ENCODE measurements around the gene GSTM4.

Gene GSTM4

DNA sequence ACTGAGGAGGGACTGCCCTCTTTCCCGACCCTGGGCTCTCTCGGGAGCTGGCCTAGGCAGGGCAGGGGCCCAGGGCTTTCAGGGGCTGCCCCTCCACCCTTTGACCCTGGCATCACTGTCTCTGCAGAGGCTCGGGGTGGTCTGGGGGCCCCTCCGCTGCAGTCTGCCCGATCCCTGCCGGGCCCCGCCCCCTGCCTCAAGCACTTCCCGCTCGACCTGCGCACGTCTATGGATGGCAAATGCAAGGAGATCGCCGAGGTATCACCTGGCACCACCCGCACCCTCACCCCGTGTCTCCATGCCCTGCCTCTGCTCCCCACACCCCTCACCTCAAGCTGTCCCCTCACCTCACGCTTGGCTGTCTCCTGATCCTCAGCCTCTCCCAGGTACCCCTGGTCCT, 30.7 kb upstream of the GSTM4 start:
- DNase-seq = no peak

DNA sequence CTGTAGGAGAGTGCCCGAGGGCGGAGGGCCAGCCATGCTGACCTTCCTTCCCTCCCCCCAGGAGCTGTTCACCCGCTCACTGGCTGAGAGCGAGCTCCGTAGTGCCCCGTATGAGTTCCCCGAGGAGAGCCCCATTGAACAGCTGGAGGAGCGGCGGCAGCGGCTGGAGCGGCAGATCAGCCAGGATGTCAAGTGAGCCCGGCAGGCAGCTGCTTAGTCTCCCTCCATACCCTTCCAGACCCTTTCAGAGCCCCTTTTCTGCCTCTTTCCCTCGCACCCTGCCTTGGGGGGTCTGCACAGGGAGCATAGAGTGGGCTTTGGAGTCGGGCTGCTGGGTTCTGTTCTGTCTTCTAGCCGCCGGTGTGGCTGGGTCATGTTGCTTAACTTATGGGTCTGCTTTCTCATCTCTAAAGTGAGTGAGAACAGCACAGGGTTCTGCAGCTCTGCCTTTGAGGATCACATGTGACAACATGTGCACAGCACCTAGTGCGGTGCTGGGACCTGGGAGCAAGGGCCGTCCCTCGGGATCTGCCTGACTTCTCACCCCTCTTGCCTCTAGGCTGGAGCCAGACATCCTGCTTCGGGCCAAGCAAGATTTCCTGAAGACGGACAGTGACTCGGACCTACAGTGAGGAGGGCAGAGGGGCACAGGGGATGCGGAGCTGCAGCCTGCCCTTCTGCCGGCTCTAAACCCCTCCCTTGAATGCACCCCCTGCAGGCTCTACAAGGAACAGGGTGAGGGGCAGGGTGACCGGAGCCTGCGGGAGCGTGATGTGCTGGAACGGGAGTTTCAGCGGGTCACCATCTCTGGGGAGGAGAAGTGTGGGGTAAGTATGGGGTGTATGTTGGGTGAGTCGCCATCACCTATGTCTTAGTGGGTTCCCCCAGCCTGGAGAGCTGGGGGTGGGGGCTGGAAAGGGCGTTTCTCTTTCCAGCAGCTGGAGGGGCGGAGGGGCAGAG, 30.0 kb upstream of the GSTM4 start:
- DNase-seq = no peak

DNA sequence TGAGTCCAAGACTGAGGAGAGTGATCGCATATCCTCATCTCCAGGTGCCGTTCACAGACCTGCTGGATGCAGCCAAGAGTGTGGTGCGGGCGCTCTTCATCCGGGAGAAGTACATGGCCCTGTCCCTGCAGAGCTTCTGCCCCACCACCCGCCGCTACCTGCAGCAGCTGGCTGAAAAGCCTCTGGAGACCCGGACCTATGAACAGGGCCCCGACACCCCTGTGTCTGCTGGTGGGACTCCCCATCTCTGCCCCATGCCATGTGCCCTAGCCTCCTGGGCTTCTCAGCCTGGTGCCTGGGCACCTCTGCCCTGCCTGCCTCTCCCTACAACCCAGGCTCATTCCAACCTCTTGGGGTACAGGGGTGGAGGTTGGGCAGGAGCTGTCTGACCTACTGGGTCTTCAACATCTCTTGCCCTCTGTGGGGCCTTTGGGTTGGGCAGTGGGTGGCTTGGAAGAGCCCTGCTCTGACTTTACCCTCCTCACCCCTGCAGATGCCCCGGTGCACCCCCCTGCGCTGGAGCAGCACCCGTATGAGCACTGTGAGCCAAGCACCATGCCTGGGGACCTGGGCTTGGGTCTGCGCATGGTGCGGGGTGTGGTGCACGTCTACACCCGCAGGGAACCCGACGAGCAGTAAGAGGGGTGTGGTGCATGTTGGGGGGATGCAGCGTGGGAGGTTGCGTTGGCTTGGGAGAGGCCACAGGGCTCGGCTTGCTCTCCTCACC, 29.1 kb upstream of the GSTM4 start:
- DNase-seq = no peak

DNA sequence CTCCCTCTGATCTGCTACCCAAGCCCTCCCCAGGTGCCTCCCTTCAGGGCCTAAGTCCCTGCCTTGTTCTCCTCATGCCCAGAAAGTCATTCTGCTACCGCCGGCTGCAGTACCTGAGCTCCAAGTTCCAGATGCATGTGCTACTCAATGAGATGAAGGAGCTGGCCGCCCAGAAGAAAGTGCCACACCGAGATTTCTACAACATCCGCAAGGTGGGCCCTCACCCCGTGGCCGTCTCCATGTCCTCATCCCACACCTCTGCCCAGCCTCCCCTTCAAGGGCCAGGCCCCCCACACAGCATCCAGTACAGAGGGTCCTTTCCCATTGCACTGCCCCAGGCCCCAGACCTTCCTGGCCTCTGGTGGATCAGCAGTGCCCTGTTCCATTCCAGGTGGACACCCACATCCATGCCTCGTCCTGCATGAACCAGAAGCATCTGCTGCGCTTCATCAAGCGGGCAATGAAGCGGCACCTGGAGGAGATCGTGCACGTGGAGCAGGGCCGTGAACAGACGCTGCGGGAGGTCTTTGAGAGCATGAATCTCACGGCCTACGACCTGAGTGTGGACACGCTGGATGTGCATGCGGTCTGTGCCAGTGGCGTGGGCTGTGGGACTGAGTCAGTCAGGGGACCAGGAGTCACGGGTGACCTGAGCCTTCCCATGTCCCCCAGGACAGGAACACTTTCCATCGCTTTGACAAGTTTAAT, 28.1 kb upstream of the GSTM4 start:
- DNase-seq = no peak

DNA sequence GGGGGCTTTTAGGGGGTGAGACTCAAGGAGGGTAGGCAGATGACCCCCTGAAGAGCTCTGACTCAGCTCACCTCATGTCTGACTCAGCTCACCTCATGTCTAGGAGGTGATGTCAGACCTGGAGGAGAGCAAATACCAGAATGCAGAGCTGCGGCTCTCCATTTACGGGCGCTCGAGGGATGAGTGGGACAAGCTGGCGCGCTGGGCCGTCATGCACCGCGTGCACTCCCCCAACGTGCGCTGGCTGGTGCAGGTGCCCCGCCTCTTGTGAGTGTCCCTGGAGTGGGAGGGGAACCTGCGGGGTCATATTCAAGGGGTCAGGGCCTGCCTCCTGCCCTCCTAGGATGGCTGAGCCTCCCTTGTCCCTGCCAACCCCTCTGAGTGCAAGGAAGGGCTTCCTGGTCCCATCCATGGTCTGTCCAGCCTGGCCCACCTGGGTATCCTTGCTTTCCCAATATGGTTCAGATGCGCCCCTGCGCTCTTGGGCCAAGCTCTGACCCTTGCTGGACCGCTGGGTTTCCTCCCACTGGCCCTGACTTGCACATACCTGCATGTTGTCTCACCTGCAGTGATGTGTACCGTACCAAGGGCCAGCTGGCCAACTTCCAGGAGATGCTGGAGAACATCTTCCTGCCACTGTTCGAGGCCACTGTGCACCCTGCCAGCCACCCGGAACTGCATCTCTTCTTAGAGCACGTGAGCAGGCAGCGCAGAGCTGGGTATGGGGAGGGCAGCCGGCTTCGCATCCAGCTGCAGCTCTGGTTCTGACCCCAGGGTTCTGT, 27.2 kb upstream of the GSTM4 start:
- DNase-seq = no peak

DNA sequence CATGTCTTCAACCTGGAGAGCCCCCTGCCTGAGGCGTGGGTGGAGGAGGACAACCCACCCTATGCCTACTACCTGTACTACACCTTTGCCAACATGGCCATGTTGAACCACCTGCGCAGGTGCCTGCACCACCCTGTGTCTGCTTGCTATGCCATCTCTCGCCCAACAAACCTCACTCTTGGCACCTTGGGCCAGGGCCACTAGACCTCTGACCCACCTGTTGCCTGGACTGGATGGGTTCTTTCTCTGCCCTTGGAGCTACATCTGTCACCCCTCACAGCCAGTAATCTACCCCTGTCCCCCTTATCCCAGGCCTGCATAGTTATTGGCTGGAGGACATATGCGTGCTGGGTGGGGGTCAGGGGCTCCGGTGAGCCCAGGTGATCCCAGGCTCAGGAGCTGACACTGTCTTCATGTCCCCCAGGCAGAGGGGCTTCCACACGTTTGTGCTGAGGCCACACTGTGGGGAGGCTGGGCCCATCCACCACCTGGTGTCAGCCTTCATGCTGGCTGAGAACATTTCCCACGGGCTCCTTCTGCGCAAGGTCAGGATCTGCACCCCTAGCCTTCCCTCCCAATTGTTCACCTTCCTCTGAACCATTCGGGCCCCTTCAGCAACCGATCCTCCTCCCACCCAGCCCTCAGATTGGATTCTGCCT, 26.4 kb upstream of the GSTM4 start:
- DNase-seq = no peak

DNA sequence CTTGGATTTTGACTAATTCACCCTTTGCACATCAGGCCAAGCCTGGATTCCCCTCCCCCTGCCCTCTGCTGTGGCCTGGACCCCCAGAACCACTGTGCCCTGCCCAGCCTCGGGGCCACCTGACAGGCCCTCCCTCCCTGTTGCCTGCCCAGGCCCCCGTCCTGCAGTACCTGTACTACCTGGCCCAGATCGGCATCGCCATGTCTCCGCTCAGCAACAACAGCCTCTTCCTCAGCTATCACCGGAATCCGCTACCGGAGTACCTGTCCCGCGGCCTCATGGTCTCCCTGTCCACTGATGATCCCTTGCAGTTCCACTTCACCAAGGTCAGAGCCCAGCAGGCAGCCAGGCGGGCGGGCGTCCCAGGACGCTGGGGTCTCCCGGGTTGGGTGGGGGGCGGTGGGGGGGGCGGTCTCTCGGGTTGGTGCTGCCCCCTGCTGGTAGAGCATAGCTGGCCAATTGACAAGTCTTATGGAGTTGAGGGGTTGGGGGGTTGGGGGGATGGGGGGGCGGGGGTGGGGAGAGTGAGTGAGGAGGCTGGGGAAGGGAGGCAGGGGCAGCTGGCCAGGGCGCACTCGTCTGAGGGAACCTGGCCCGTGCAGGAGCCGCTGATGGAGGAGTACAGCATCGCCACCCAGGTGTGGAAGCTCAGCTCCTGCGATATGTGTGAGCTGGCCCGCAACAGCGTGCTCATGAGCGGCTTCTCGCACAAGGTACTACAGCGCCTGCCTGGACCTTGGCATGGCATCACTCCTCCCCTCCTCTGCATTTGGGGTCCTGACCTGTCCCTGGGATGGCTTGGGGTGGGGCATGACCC, 25.6 kb upstream of the GSTM4 start:
- no peak for DNase-seq

DNA sequence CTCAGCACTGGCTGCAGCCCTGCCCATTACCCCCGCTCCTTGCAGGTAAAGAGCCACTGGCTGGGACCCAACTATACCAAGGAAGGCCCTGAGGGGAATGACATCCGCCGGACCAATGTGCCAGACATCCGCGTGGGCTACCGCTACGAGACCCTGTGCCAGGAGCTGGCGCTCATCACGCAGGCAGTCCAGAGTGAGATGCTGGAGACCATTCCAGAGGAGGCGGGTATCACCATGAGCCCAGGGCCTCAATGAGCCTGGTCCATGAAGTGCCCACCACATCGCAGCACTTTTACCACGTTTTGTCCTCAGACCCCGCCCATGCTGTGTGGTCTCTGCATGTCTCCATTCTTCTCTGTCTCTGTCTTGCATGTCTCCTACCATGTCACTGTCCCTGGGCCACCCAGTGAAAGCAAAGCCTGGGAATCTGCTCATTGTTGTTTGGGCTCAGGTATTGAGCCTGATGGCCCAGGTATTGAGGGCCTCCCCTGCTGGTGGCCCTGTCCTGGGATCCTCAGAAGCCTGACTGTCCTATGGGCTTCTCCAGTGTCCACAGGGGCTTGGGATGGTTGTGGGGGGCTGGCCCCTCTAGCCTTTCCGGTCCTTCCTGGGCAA, 24.9 kb upstream of the GSTM4 start:
- no peak for DNase-seq

DNA sequence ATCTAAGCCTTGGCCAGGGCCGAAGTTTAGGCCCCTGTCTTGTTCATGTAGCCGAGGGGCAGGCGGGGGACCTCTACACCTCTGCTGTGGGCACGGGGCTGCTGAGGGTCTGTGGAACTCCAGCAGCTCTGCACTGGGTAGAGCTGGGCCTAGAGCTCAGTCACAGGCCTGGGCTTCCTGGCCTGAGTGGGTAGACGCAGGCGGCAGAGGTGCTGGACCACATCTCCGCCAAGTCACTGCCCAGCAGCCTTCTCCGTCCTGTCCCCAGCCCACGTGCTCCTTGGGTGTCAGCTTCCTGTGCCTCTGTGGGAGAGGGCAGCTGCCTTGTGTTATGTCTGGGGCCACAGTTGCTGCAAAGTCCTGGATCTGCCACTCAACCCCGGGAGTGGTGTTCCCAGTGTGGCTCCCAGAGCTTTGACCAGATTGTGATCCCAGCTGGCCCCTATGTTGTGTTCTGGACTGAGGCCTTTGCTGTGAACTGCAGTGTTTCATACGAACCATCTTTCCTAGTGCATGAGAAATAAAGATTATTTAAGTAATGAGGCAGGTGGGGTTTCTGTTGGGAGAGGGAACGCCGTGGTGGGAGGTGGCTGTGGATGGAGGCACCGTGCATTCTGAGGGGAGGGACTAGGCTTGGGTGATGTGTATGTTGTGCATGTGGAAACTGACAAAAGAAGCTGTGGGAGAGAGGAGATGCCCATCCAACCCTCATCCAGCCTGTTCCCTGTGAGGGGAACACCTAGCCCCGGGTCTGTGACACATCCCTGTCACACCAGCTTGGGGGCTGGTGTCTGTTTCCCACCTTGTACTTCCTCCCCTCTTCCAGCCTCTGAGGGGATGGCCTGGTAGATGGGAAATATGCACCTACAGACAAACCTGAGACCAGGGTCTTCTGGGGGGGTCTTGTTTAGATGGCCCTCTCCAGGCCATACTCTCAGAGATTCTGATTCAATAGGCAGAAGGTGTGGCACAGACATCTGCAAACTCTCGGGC, 24.1 kb upstream of the GSTM4 start:
- DNase-seq = no peak

DNA sequence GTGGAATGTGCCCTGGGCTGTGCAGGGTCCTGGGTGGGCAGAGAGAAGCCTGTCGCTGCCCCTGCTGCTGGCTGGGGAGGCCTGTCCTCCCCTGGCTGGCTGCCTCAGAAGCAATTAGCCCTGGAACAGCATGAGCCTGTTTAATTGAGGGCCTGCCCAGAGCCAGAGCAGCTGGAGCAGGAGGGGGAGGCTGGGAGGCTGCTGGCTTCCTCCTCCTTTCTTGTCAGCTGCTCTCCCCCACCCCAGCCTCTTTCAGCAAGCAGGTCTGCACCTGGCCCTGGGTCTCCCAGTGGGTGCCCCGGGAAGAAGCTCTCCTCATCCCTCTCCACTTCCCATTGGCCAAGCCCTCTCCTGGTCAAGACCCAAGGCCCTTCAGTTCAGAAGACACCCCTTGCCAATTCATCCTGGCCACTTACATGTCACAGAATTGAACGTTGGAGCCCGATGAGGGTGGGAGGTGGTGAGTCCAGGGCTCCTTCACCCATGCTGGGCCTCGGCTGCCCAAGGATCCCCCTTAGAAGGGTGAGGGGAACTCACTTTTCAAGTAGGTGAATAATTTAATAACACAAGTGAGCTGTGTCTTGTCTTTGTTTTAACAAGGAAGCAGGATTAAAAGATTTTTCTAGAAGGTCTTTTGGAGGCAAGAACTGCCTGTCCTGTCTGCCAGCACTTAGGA, 23.1 kb upstream of the GSTM4 start:
- no peak for DNase-seq

DNA sequence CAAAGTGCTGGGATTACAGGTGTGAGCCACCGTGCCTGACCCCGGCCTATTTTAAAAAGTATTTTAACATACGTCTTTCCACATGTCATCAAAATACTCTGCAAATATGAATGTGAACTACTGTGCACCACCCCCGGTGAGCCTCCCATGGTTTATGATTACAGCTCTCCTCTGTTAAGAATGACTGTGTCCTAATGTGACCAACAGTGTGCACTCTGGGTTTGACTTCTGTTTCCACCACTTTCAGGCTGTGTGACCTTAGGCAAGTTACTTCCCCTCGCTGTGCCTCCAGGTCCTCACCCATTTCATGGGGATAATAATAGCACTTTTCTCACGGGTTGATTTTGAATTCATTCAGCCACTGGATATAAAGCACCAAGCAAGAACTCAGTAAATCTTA, 21.6 kb upstream of the GSTM4 start:
- DNase-seq = no peak

DNA sequence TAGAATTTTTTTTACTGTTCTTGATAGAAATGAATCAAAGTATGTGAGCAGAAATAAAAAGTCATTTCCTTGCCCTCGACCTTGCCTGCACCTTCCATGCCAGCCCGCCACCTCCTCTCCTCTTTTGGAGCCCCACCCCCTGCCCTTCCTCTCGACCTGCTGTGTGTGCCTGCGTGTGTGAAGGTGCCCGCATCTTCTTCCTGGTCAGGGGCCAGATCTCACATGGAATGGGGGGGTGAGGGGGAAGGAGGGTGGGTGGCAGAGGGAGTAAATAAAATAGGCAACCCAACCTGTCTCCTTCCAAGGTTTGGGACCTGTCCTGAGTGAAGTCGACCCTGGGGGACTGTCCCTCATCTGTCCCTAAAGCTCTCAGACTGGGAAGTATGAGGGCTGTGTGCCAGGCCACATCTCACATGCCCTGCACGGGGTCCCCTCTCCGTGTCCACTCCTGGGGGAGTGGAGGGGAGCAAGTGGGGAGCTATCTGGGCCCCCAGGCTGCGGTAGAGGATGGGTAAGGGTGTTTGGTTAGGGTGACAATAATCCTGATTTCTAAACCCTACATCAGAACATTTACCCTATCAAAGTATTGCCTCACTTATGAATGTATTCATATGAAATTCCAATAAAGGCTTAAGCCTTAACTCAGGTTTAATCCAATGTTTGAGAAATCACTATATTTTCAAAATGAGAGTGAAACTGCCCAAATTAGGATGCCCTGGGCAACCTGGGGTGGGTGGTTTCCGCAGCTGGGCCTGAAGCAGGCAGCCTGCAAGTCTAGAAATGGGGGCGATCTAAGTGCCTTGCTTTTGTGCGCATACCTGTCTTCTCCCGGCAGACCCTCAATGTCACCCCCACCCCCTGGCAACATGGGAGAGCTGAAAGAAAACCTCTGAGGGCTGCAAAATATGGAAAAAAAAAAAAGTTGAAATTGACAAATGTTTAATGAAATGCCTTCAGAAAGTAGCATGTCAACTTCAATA, 20.8 kb upstream of the GSTM4 start:
- DNase-seq = no peak

DNA sequence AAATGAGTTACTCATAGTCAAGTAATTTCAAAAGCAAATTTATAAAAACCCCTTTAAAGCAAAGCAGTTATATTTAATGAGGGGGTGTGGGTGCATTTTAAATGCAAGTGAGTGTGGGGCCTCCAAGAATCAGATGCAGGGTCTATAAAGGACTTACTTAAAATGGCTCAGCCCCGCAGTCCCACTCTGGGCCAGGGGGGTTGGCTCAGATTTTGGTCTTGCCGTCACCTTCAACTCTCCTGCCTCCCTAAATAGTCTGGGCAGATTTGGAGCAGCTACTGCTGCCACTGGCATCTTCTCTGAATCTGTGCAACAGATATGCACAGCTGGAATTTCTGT, 20.1 kb upstream of the GSTM4 start:
- no peak for DNase-seq

DNA sequence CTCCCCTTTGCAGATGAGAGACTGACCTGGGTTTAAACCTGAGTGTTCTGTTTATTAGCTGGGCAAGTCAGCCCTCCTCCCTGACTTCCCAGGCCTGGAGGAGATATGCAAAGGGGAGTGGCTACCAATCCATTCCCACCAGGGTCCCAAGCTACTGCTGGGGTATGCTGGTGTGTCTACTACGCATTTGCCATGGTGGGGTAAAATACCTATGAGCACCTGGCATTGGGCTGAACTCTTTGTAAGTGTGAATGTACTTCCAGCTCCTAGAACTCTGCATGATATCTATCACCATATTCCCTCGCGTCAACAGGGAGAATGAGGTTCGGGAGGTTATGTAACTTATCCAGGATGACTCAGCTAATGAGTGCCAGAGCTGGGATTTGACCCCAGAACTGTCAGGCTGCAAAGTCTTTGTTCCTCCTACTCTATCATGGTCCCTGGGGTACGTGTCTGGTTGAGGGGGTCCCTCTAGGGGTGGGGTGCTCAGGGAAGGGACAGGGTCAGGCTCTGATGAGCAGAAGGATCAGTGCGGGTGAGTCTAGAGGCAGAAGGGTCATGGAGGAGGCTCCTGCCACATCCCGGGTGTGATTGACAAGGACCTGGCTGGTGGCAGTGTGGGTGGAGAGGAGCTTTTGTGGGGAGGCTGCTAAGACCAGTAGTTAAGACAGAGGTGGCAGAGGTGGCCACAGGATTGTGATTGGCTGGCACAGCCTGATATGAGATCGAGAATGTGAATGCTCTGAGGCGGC, 19.5 kb upstream of the GSTM4 start:
- DNase-seq = no peak

DNA sequence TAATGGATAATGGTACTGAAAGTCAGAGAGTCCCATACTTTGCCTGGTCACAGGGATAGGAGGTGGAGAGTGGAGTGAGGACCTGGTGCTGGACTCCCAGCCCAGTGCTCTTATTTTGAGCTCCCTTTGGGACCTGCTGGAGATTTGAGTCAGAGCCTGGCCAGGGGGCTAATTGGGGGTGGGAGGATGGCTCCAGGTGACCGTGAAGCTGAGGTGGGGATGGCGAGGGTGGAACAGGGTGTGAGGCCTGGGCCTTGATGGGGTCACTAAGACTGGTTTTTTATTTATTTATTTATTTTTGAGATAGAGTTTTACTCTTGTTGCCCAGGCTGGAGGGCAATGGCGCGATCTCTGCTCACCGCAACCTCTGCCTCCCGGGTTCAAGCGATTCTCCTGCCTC, 18.5 kb upstream of the GSTM4 start:
- no peak for DNase-seq

DNA sequence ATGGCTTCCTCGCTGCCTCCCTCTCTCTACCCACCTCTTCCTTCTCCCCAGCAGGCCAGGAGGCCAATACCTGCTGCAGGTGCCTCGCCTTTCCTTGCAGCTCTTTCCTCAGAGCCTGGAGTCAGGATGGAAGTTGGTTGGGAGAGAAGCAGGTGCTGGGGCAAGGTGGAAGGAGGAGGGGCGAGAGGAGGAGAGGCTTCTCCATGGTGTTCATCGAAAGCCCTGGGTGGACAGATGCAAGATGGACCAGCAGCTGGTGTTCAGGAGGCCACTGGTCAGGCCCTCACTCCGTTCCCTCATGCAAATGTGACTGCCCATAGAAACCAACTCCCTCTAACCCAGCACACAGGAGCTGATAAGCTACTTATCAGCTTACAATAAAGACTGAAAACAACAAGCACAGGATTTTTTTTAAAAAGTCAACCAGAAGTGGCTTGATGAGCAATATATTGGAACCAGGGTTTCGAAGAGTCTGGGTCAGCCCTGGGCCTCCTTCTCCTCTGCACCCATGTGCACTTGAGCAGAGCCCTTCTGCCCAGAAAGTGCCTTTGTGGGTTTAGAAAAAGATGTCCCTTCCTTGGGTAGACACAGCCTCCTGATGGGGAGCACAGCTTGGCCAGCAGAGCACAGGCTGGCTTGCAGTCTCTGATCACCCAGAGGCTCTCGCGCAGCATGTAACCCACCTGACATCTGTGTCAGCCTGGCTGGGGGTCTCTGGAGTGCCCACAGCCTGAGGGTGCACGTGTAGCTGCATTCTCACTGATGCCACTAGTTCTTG, 16.6 kb upstream of the GSTM4 start:
- DNase-seq = no peak

Data from GDM1 (cell line).